HEK293 (cell line): ENCODE results near the gene SMAD7.

Source experiments
- ELK4 ChIP-seq: IDR thresholded peaks from 2 replicates; pipeline ENCODE4 v1.6.1; 2011; ENCODE audit warnings: mild to moderate bottlenecking, low read depth, low read length, borderline replicate concordance
- GLIS1 ChIP-seq: fragments of 450-650 bp; formaldehyde crosslinking; IDR thresholded peaks from 2 replicates; pipeline ENCODE4 v1.5.1; 2016; ENCODE audit warnings: missing biosample characterization, missing genetic modification characterization
- IKZF3 ChIP-seq: fragments of 450-650 bp; IDR thresholded peaks from 2 replicates; pipeline ENCODE4 v1.5.0; 2018; ENCODE audit warnings: missing biosample characterization, mild to moderate bottlenecking, missing genetic modification characterization, moderate library complexity
- KLF16 ChIP-seq: fragments of 450-650 bp; formaldehyde crosslinking; IDR thresholded peaks from 2 replicates; pipeline ENCODE4 v1.5.1; 2017; ENCODE audit warnings: missing biosample characterization, missing genetic modification characterization
- KLF9 ChIP-seq: fragments of 450-650 bp; formaldehyde crosslinking; IDR thresholded peaks from 2 replicates; pipeline ENCODE4 v1.5.1; 2016; ENCODE audit warnings: missing biosample characterization, missing genetic modification characterization, low read depth
- PRDM4 ChIP-seq: fragments of 450-650 bp; formaldehyde crosslinking; IDR thresholded peaks from 2 replicates; pipeline ENCODE4 v1.5.1; 2017; ENCODE audit warnings: missing biosample characterization, missing genetic modification characterization
- SP7 ChIP-seq: fragments of 450-650 bp; formaldehyde crosslinking; IDR thresholded peaks from 2 replicates; pipeline ENCODE4 v1.5.1; 2016; ENCODE audit warnings: missing biosample characterization, missing genetic modification characterization
- ZBTB6 ChIP-seq: fragments of 450-650 bp; formaldehyde crosslinking; IDR thresholded peaks from 2 replicates; pipeline ENCODE4 v1.5.1; 2017; ENCODE audit warnings: missing biosample characterization, missing genetic modification characterization
- ZNF239 ChIP-seq: fragments of 450-650 bp; formaldehyde crosslinking; IDR thresholded peaks from 2 replicates; pipeline ENCODE4 v1.5.1; 2016; ENCODE audit warnings: missing biosample characterization, missing genetic modification characterization
- ZNF324 ChIP-seq: fragments of 450-650 bp; formaldehyde crosslinking; IDR thresholded peaks from 2 replicates; pipeline ENCODE4 v1.5.1; 2016; ENCODE audit warnings: missing biosample characterization, missing genetic modification characterization
- ZNF350 ChIP-seq: fragments of 450-650 bp; formaldehyde crosslinking; IDR thresholded peaks from 2 replicates; pipeline ENCODE4 v1.5.0; 2017; ENCODE audit warnings: missing biosample characterization, mild to moderate bottlenecking, missing genetic modification characterization
- ZNF426 ChIP-seq: fragments of 450-650 bp; formaldehyde crosslinking; IDR thresholded peaks from 2 replicates; pipeline ENCODE4 v1.5.1; 2017; ENCODE audit warnings: missing biosample characterization, missing genetic modification characterization, mild to moderate bottlenecking, inconsistent platforms, moderate library complexity
- ZNF433 ChIP-seq: fragments of 450-650 bp; formaldehyde crosslinking; IDR thresholded peaks from 2 replicates; pipeline ENCODE4 v1.5.1; 2016; ENCODE audit warnings: missing biosample characterization, missing genetic modification characterization, low read depth
- ZNF530 ChIP-seq: fragments of 450-650 bp; formaldehyde crosslinking; IDR thresholded peaks from 2 replicates; pipeline ENCODE4 v1.5.1; 2016; ENCODE audit warnings: low read depth, missing biosample characterization, missing genetic modification characterization
- ZNF548 ChIP-seq: fragments of 450-650 bp; formaldehyde crosslinking; IDR thresholded peaks from 2 replicates; pipeline ENCODE4 v1.5.1; 2016; ENCODE audit warnings: missing biosample characterization, missing genetic modification characterization
- ZNF558 ChIP-seq: fragments of 450-650 bp; formaldehyde crosslinking; IDR thresholded peaks from 2 replicates; pipeline ENCODE4 v1.5.1; 2016; ENCODE audit warnings: missing biosample characterization, missing genetic modification characterization
- ZNF600 ChIP-seq: fragments of 450-650 bp; formaldehyde crosslinking; IDR thresholded peaks from 2 replicates; pipeline ENCODE4 v1.5.1; 2016; ENCODE audit warnings: missing biosample characterization, missing genetic modification characterization
- ZNF654 ChIP-seq: fragments of 450-650 bp; formaldehyde crosslinking; IDR thresholded peaks from 2 replicates; pipeline ENCODE4 v1.5.1; 2016; ENCODE audit warnings: low read depth, missing biosample characterization, missing genetic modification characterization
- ZNF704 ChIP-seq: fragments of 450-650 bp; formaldehyde crosslinking; IDR thresholded peaks from 2 replicates; pipeline ENCODE4 v1.5.1; 2016; ENCODE audit warnings: missing biosample characterization, missing genetic modification characterization
- ZXDB ChIP-seq: fragments of 450-650 bp; formaldehyde crosslinking; IDR thresholded peaks from 2 replicates; pipeline ENCODE4 v1.5.1; 2016; ENCODE audit warnings: missing biosample characterization, missing genetic modification characterization
- TF ChIP-seq, protein P1 (sequence below): fragments of 450-650 bp; formaldehyde crosslinking; IDR thresholded peaks from 2 replicates; pipeline ENCODE4 v1.5.1; 2016; ENCODE audit warnings: missing biosample characterization, missing genetic modification characterization
- TF ChIP-seq, protein P2 (sequence below): fragments of 450-650 bp; formaldehyde crosslinking; IDR thresholded peaks from 2 replicates; pipeline ENCODE4 v1.5.1; 2016; ENCODE audit warnings: missing biosample characterization, missing genetic modification characterization
- TF ChIP-seq, protein P3 (sequence below): fragments of 450-650 bp; formaldehyde crosslinking; IDR thresholded peaks from 2 replicates; pipeline ENCODE4 v1.5.1; 2016; ENCODE audit warnings: missing biosample characterization, missing genetic modification characterization
- TF ChIP-seq, protein P4 (sequence below): fragments of 450-650 bp; formaldehyde crosslinking; IDR thresholded peaks from 2 replicates; pipeline ENCODE4 v1.5.1; 2016; ENCODE audit warnings: missing biosample characterization, missing genetic modification characterization

SMAD7 gene

GRCh38 chr18:48940854-48941611 is 9.7 kb downstream of the SMAD7 start (continued):
- TF ChIP-seq KLF9 (no peak), ZNF530 (tag by site-specific recombination) (no peak), ZBTB6 (no peak), KLF16 (tag by site-specific recombination) (no peak), ELK4 (no peak), ZNF704 (tag by site-specific recombination) (no peak), ZNF654 (tag by site-specific recombination) (no peak), ZNF350 (no peak), ZNF558 (tag by site-specific recombination) (no peak), ZNF324 (tag by site-specific recombination) (no peak), ZNF426 (tag by site-specific recombination) (no peak), ZNF548 (tag by site-specific recombination) (no peak), IKZF3 (tag by site-specific recombination) (peak; percentile 88), PRDM4 (tag by site-specific recombination) (peak; percentile 50; the same call in 1 of the 2 replicates), GLIS1 (tag by site-specific recombination) (peak; percentile 13; the same call in 1 of the 2 replicates), ZNF239 (no peak), ZNF433 (tag by site-specific recombination) (no peak), SP7 (peak; percentile 29; the same call in 1 of the 2 replicates), ZXDB (tag by site-specific recombination) (peak; percentile 76), ZNF600 (peak; percentile 56)
- TF ChIP-seq, protein P1, sequence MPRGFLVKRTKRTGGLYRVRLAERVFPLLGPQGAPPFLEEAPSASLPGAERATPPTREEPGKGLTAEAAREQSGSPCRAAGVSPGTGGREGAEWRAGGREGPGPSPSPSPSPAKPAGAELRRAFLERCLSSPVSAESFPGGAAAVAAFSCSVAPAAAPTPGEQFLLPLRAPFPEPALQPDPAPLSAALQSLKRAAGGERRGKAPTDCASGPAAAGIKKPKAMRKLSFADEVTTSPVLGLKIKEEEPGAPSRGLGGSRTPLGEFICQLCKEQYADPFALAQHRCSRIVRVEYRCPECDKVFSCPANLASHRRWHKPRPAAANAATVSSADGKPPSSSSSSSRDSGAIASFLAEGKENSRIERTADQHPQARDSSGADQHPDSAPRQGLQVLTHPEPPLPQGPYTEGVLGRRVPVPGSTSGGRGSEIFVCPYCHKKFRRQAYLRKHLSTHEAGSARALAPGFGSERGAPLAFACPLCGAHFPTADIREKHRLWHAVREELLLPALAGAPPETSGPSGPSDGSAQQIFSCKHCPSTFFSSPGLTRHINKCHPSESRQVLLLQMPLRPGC = no peak
- TF ChIP-seq, protein P2, sequence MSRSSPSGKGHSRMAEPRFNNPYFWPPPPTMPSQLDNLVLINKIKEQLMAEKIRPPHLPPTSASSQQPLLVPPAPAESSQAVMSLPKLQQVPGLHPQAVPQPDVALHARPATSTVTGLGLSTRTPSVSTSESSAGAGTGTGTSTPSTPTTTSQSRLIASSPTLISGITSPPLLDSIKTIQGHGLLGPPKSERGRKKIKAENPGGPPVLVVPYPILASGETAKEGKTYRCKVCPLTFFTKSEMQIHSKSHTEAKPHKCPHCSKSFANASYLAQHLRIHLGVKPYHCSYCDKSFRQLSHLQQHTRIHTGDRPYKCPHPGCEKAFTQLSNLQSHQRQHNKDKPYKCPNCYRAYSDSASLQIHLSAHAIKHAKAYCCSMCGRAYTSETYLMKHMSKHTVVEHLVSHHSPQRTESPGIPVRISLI (tag by site-specific recombination) = no peak
- TF ChIP-seq, protein P3, sequence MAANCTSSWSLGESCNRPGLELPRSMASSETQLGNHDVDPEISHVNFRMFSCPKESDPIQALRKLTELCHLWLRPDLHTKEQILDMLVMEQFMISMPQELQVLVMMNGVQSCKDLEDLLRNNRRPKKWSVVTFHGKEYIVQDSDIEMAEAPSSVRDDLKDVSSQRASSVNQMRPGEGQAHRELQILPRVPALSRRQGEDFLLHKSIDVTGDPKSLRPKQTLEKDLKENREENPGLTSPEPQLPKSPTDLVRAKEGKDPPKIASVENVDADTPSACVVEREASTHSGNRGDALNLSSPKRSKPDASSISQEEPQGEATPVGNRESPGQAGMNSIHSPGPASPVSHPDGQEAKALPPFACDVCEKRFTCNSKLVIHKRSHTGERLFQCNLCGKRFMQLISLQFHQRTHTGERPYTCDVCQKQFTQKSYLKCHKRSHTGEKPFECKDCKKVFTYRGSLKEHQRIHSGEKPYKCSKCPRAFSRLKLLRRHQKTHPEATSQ (tag by site-specific recombination) = no peak
- TF ChIP-seq, protein P4, sequence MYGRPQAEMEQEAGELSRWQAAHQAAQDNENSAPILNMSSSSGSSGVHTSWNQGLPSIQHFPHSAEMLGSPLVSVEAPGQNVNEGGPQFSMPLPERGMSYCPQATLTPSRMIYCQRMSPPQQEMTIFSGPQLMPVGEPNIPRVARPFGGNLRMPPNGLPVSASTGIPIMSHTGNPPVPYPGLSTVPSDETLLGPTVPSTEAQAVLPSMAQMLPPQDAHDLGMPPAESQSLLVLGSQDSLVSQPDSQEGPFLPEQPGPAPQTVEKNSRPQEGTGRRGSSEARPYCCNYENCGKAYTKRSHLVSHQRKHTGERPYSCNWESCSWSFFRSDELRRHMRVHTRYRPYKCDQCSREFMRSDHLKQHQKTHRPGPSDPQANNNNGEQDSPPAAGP (tag by site-specific recombination) = peak; percentile 95
